ENCODE results near the gene TIMM29. TPM values are rescaled to one million over a fixed set of nuclear protein-coding genes. Genes with fewer than 3 reads are reported as not detected.
"Not testable (repeated sequence)": the region's sequence is repeated elsewhere in the genome, so short reads cannot be mapped to it uniquely, and the experiment has no call there.

Gene TIMM29
- total and polyA plus RNA-seq, 7 donors, result 9.6 to 28.5 (median 22.6) TPM

DNA sequence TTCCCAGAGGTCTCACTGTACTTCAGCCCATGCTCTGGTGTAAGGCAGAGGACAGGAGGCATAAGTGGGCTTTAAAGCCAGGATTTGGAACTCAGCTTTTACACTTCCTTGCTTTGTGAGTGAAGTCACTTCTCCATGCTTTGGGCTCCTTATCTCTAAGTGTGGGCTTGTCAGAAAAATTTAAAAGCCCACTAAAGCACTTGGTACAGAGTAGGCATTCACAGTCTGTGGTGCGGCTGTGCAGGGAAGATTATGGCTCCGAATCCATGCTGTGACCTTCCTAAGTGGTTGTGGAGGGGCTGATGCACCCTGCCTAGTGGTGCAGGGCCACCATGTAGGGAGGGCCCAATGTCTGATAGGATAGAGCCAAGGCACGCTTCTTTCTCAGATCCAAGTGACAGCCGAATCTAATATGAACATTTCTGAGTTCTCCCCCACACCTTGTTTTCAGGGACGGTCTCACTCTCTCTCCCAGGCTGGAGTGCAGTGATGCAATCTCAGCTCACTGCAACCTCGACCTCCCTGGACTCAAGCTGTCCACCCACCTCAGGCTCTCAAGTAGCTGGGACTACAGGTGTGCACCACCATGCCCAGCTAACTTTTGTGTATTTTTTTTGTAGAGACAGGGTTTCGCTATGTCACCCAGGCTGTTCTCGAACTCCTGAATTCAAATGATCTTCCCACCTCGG, 6.9 kb downstream of the TIMM29 start:
- peaks cover 0 to 18% (median 2%) of the 10 kb centered on the region in 4 donors for H3K4me1 ChIP-seq
- no peak for DNase-seq
- intact Hi-C loops (cut with DNase I), result loop anchor here (5.0 kb wide), 2 partner anchors 42 to 197 kb away; no protein-coding TSS in a partner anchor
- 93 to 94% methylated on average over 9 of the region's 9 CpGs for WGBS, 2 donors
- no peaks in the 10 kb centered on the region for H3K9me3 ChIP-seq
- no peaks in the 10 kb centered on the region for H3K27me3 ChIP-seq
- no peak overlapping the region for H3K27ac ChIP-seq
- H3K4me3 ChIP-seq, result no peak overlapping the region
- TF ChIP-seq EP300 (IDR thresholded peaks at IDR 0.05), result no peak
- TF ChIP-seq, protein P1, sequence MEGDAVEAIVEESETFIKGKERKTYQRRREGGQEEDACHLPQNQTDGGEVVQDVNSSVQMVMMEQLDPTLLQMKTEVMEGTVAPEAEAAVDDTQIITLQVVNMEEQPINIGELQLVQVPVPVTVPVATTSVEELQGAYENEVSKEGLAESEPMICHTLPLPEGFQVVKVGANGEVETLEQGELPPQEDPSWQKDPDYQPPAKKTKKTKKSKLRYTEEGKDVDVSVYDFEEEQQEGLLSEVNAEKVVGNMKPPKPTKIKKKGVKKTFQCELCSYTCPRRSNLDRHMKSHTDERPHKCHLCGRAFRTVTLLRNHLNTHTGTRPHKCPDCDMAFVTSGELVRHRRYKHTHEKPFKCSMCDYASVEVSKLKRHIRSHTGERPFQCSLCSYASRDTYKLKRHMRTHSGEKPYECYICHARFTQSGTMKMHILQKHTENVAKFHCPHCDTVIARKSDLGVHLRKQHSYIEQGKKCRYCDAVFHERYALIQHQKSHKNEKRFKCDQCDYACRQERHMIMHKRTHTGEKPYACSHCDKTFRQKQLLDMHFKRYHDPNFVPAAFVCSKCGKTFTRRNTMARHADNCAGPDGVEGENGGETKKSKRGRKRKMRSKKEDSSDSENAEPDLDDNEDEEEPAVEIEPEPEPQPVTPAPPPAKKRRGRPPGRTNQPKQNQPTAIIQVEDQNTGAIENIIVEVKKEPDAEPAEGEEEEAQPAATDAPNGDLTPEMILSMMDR (IDR thresholded peaks at IDR 0.05), result no peak
- no peak for TF ChIP-seq POLR2AphosphoS5 (IDR thresholded peaks at IDR 0.05)
- H3K36me3 ChIP-seq, result peaks cover 0 to 16% (median 4%) of the 10 kb centered on the region in 4 donors

DNA sequence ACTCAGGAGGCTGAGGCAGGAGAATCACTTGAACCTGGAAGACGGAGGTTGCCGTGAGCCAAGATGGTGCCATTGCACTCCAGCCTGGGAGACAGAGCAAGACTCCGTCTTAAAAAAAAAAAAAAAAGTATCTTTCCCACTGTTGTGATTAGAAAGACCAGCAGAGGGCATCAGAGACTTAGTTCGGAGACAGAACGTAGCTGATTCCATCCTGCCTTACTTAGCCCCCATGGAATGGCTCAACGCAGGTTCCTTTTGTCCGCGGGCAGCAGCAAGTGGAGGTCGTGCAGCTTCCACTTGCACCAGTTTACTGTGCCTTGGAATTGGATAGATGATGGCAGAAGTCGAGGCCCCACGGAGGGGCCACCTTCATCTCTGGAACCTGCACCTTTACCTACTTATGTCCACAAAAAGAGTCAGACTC, 8.1 kb downstream of the TIMM29 start:
- TF ChIP-seq POLR2AphosphoS5 (IDR thresholded peaks at IDR 0.05), result no peak
- TF ChIP-seq, protein P1 (IDR thresholded peaks at IDR 0.05), result peak; percentile 50 to 76 (median 60)
- intact Hi-C loops (cut with DNase I), result loop anchor here (5.0 kb wide), 2 partner anchors 41 to 196 kb away; no protein-coding TSS in a partner anchor
- peaks cover 0 to 9% (median under 1%) of the 10 kb centered on the region in 4 donors for H3K4me1 ChIP-seq
- H3K27ac ChIP-seq, result peak overlapping the region; percentile 40 to 61 (median 50)
- peak overlapping the region in 1 of 4 donors; percentile 24 for H3K4me3 ChIP-seq
- no peaks in the 10 kb centered on the region for H3K27me3 ChIP-seq
- WGBS, 2 donors, result 2 to 5% methylated on average over 11 of the region's 11 CpGs
- H3K36me3 ChIP-seq, result peaks cover 0 to 13% (median 2%) of the 10 kb centered on the region in 4 donors
- H3K9me3 ChIP-seq, result no peaks in the 10 kb centered on the region
- DNase-seq, result no peak

DNA sequence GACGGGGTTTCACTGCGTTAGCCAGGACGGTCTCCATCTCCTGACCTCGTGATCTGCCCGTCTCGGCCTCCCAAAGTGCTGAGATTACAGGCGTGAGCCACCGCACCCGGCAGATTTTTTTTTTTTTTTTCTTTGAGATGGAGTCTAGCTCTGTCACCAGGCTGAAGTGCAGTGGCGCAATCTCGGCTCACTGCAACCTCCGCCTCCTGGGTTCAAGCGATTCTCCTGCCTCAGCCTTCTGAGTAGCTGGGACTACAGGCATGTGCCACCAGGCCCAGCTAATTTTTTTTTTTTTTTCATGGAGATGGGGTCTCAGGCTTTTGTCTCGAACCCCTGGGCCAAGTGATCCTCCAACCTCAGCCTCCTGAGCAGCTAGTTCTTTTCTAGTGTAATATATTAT, 13.0 kb downstream of the TIMM29 start:
- not testable (repeated sequence) for H3K27ac ChIP-seq, H3K4me3 ChIP-seq, H3K9me3 ChIP-seq, DNase-seq, H3K36me3 ChIP-seq, H3K27me3 ChIP-seq
- peaks cover 0 to 13% (median 8%) of the 10 kb centered on the region in 4 donors for H3K4me1 ChIP-seq
- intact Hi-C loops (cut with DNase I), result loop anchor here (10.0 kb wide), 2 partner anchors 93 to 263 kb away; no protein-coding TSS in a partner anchor
- whole genome bisulfite sequencing, 2 donors, result 35 to 79% methylated on average over 14 of the region's 14 CpGs

DNA sequence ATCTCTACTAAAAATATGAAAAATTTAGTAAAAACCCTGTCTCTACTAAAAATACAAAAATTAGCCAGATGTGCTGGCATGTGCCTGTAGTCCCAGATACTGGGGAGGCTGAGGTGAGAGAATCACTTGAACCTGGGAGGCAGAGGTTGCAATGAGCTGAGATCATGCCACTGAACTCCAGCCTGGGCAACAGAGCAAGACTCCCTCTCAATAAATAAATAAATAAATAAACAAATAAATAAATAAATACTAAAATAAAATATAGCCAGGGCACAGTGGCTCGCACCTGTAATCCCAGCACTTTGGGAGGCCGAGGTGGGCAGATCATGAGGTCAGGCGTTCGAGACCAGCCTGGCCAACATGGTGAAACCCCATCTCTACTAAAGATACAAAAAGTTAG, 14.8 kb downstream of the TIMM29 start:
- H3K27ac ChIP-seq, H3K9me3 ChIP-seq, DNase-seq, H3K4me1 ChIP-seq, H3K36me3 ChIP-seq, H3K27me3 ChIP-seq, H3K4me3 ChIP-seq: not testable (repeated sequence)
- intact Hi-C loops (cut with DNase I), result loop anchor here (10.0 kb wide), 2 partner anchors 91 to 261 kb away; no protein-coding TSS in a partner anchor
- 82 to 95% methylated on average over 4 of the region's 4 CpGs for WGBS, 2 donors

DNA sequence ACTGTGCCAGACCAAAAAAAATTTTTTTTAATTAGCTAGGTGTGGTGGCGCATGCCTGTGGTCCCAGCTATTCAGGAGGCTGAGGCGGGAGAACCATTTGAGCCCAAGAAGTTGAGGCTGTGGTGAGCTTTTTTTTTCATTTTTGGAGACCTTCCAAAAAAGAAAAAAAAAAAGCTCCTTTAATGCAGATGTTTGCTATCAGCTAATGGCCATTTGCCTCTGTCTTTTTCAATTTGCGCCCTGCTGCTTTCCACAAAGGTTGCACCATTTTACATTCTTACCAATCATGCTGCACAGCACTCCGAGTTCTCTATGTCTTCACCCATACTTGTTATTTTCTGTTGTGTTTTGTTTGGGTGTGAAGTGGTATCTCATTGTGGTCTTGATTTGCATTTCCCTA, 16.7 kb downstream of the TIMM29 start:
- WGBS, 2 donors, result 93 to 95% methylated on average over 4 of the region's 4 CpGs
- H3K27me3 ChIP-seq, result no peaks in the 10 kb centered on the region
- no peak overlapping the region for H3K27ac ChIP-seq
- no peak for TF ChIP-seq EP300 (IDR thresholded peaks at IDR 0.05)
- TF ChIP-seq, protein P1 (IDR thresholded peaks at IDR 0.05), result no peak
- TF ChIP-seq POLR2AphosphoS5 (IDR thresholded peaks at IDR 0.05), result no peak
- no peak for TF ChIP-seq POLR2A (IDR thresholded peaks at IDR 0.05)
- no peaks in the 10 kb centered on the region for H3K9me3 ChIP-seq
- H3K4me1 ChIP-seq, result peaks cover 0 to 9% (median 7%) of the 10 kb centered on the region in 4 donors
- intact Hi-C loops (cut with DNase I), result loop anchor here (10.0 kb wide), 2 partner anchors 90 to 260 kb away; no protein-coding TSS in a partner anchor
- no peaks in the 10 kb centered on the region for H3K36me3 ChIP-seq
- no peak overlapping the region for H3K4me3 ChIP-seq
- DNase-seq, result no peak

Measured in sigmoid colon (tissue), 7 donors.